Naive thymus-derived CD8-positive, alpha-beta T cell (primary cell): Measurements from ENCODE around the gene PLK3. TPM values are rescaled to one million over a fixed set of nuclear protein-coding genes. Genes with fewer than 3 reads are reported as not detected.
"Not testable (repeated sequence)": the region's sequence is repeated elsewhere in the genome, so short reads cannot be mapped to it uniquely, and the experiment has no call there.

Experiments used
- ATAC-seq, 2 donors: fragments of 150-1000 bp; cut with Tn5 transposase in 1 of 2; sonication (Bioruptor Pico), chemical (Tn5 transposase) in 1 of 2; 1 replicate in 1 of 2; 2 replicates in 1 of 2; pipeline ENCODE4 v1.10.0; 2021; ENCODE audit warnings: mild to moderate bottlenecking in 2 of 2, moderate library complexity in 2 of 2
- POLR2A ChIA-PET: fragments of 350-600 bp; sonication (Branson Sonifier 250); formaldehyde crosslinking; loops from one replicate; lab custom pipeline; 2021; ENCODE audit warnings: antibody characterized with exemption; lab: Charles Lee
- DNase-seq, 10 donors: peaks; one replicate each; pipeline versions ENCODE4 v3.0.0 to v3.0.0-alpha.2; 2020 to 2022
- H3K27ac Mint-ChIP-seq, 10 donors: one replicate each; pipeline ENCODE4 v1.8.0; 2020 to 2022; ENCODE audit warnings: mild to moderate bottlenecking in 10 of 10, mixed read lengths in 10 of 10, moderate library complexity in 4 of 10, inconsistent platforms in 1 of 10
- H3K27me3 Mint-ChIP-seq, 5 donors: one replicate each; pipeline ENCODE4 v1.8.0; 2021 to 2022; ENCODE audit warnings: mixed read lengths in 5 of 5
- H3K36me3 Mint-ChIP-seq, 3 donors: one replicate each; pipeline ENCODE4 v1.8.0; 2020 to 2022; ENCODE audit warnings: mixed read lengths in 3 of 3, mild to moderate bottlenecking in 2 of 3, inconsistent platforms in 1 of 3
- H3K4me1 Mint-ChIP-seq, 4 donors: one replicate each; pipeline ENCODE4 v1.8.0; 2021 to 2022; ENCODE audit warnings: mixed read lengths in 4 of 4
- H3K4me3 Mint-ChIP-seq, 10 donors: one replicate each; pipeline ENCODE4 v1.8.0; 2020 to 2022; ENCODE audit warnings: mild to moderate bottlenecking in 10 of 10, mixed read lengths in 10 of 10, moderate library complexity in 6 of 10, inconsistent platforms in 1 of 10
- H3K9me3 Mint-ChIP-seq, 9 donors: one replicate each; pipeline ENCODE4 v1.8.0; 2020 to 2022; ENCODE audit warnings: mixed read lengths in 9 of 9, mild to moderate bottlenecking in 3 of 9, inconsistent platforms in 1 of 9, moderate library complexity in 1 of 9
- polyA plus RNA-seq, 3 donors: library from polyadenylated mRNA; unstranded; fragments of 300-500 nt; fragmentation: Illumina TruSeq; gene quantifications; one replicate each; pipeline ENCODE4 v1.2.3, GENCODE V29; 2021
- total RNA-seq, 8 experiments: library from RNA in 2 of 8; stranded (reverse) in 2 of 8; gene quantifications; one replicate each; pipeline ENCODE4 v1.2.3 and lab custom pipeline; 2021 to 2026

The PLK3 gene
- total and polyA plus RNA-seq, 5 experiments from 2014 or later: 14.3 to 140 (median 36.0) TPM

GRCh38 chr1:44824392-44824791 lies 24.2 kb downstream of the PLK3 start:
- POLR2A ChIA-PET: interaction anchor here (8.4 kb wide), 1 partner anchor 20 kb away, joined by 590 read pairs; the partner anchor contains the start of genes BTBD19, DYNLT4 and PLK3
- H3K9me3 Mint-ChIP-seq, H3K27me3 Mint-ChIP-seq, H3K36me3 Mint-ChIP-seq, H3K27ac Mint-ChIP-seq, H3K4me3 Mint-ChIP-seq, ATAC-seq: not testable (repeated sequence)
- peaks cover 13 to 24% (median 20%) of the 10 kb centered on the region in 4 donors for H3K4me1 Mint-ChIP-seq
- peak in 1 of 10 donors; percentile 3 for DNase-seq

- Mint-ChIP-seq H3K4me1 (peaks cover 0 to 2% (median 1%) of the 10 kb centered on the region in 4 donors), H3K27me3 (no peaks in the 10 kb centered on the region), H3K9me3 (no peaks in the 10 kb centered on the region), H3K27ac (no peak overlapping the region), H3K36me3 (no peaks in the 10 kb centered on the region), H3K4me3 (no peak overlapping the region)
- ATAC-seq (no peak), DNase-seq (peak in 1 of 10 donors; percentile 50)
- POLR2A ChIA-PET: interaction anchor here (0.6 to 2.8 kb wide), 6 partner anchors 9 to 146 kb away, joined by 3 to 18 read pairs (median 4); partner anchors contain the start of genes BEST4, BTBD19 and PLK3
Observed at GRCh38 chr1:44826375-44827196, 26.4 kb downstream of the PLK3 start.

GRCh38 chr1:44827197-44828002 lies 27.2 kb downstream of the PLK3 start:
- Mint-ChIP-seq H3K9me3 (no peaks in the 10 kb centered on the region), H3K4me3 (no peak overlapping the region), H3K36me3 (no peaks in the 10 kb centered on the region), H3K4me1 (peaks cover 0 to 1% (median under 1%) of the 10 kb centered on the region in 4 donors), H3K27me3 (no peaks in the 10 kb centered on the region), H3K27ac (peak overlapping the region in 1 of 10 donors; percentile 17)
- ATAC-seq (no peak), DNase-seq (peak in 1 of 10 donors; percentile 45)
- POLR2A ChIA-PET: interaction anchor here (0.6 to 2.8 kb wide), 5 partner anchors 18 to 97 kb away, joined by 3 to 18 read pairs (median 5); partner anchors contain the start of genes BTBD19, PLK3 and RNU5D-1

- Mint-ChIP-seq H3K27ac (peak overlapping the region in 3 of 10 donors; percentile 17 to 85 (median 52)), H3K27me3 (no peaks in the 10 kb centered on the region), H3K9me3 (no peaks in the 10 kb centered on the region), H3K4me1 (peaks cover 0 to 1% (median 1%) of the 10 kb centered on the region in 4 donors), H3K4me3 (no peak overlapping the region), H3K36me3 (no peaks in the 10 kb centered on the region)
- ATAC-seq (no peak), DNase-seq (peak in 1 of 10 donors; percentile 54)
- POLR2A ChIA-PET: interaction anchor here (0.6 to 2.8 kb wide), 4 partner anchors 19 to 97 kb away, joined by 3 to 18 read pairs (median 5); partner anchors contain the start of genes PLK3 and RNU5D-1
Observed at GRCh38 chr1:44828003-44828651, 27.9 kb downstream of the PLK3 start.

GRCh38 chr1:44828841-44829440 lies 28.8 kb downstream of the PLK3 start:
- POLR2A ChIA-PET: interaction anchor here (0.7 to 2.0 kb wide), 4 partner anchors 9 to 53 kb away, joined by 3 to 8 read pairs (median 4); partner anchors contain the start of gene RPS8
- H3K36me3 Mint-ChIP-seq: no peaks in the 10 kb centered on the region
- DNase-seq (peak in 1 of 10 donors; percentile 62), ATAC-seq (no peak)
- no peaks in the 10 kb centered on the region for H3K9me3 Mint-ChIP-seq
- no peaks in the 10 kb centered on the region for H3K27me3 Mint-ChIP-seq
- no peak overlapping the region for H3K27ac Mint-ChIP-seq
- H3K4me3 Mint-ChIP-seq: no peak overlapping the region
- peaks cover 0 to 3% (median 1%) of the 10 kb centered on the region in 4 donors for H3K4me1 Mint-ChIP-seq

- peak in 1 of 10 donors; percentile 35 for DNase-seq
- H3K27ac Mint-ChIP-seq: no peak overlapping the region
- H3K9me3 Mint-ChIP-seq: no peaks in the 10 kb centered on the region
Observed at GRCh38 chr1:44829506-44830384, 29.6 kb downstream of the PLK3 start.

GRCh38 chr1:44830900-44831304 lies 30.7 kb downstream of the PLK3 start:
- Mint-ChIP-seq H3K4me3 (no peak overlapping the region), H3K27ac (no peak overlapping the region), H3K9me3 (no peaks in the 10 kb centered on the region), H3K36me3 (no peaks in the 10 kb centered on the region), H3K27me3 (peaks cover 0 to under 1% (median 0%) of the 10 kb centered on the region in 5 donors), H3K4me1 (peaks cover 5 to 8% (median 6%) of the 10 kb centered on the region in 4 donors)
- ATAC-seq (no peak), DNase-seq (peak in 1 of 10 donors; percentile 59)
- POLR2A ChIA-PET: interaction anchor here (0.6 to 2.2 kb wide), 8 partner anchors 9 to 167 kb away, joined by 3 to 11 read pairs (median 4); partner anchors contain the start of genes BTBD19 and PLK3

More at GRCh38 chr1:44829506-44830384, 29.6 kb downstream of the PLK3 start:
- POLR2A ChIA-PET: interaction anchor here (0.6 to 2.2 kb wide), 8 partner anchors 7 to 143 kb away, joined by 3 to 11 read pairs (median 4); partner anchors contain the start of genes BTBD19, PLK3 and RPS8
- Mint-ChIP-seq H3K36me3 (no peaks in the 10 kb centered on the region), H3K27me3 (no peaks in the 10 kb centered on the region), H3K4me1 (peaks cover 0 to 3% (median 1%) of the 10 kb centered on the region in 4 donors), H3K4me3 (no peak overlapping the region)
- no peak for ATAC-seq

GRCh38 chr1:44831516-44831915 lies 31.3 kb downstream of the PLK3 start:
- H3K4me3 Mint-ChIP-seq: no peak overlapping the region
- POLR2A ChIA-PET: interaction anchor here (0.9 to 2.2 kb wide), 3 partner anchors 12 to 100 kb away, joined by 3 to 11 read pairs (median 4); partner anchors contain the start of gene PLK3
- ATAC-seq (no peak), DNase-seq (peak in 1 of 10 donors; percentile 44)
- peak overlapping the region in 1 of 10 donors; percentile 27 for H3K27ac Mint-ChIP-seq
- H3K36me3 Mint-ChIP-seq: no peaks in the 10 kb centered on the region
- peaks cover 7 to 11% (median 8%) of the 10 kb centered on the region in 4 donors for H3K4me1 Mint-ChIP-seq
- no peaks in the 10 kb centered on the region for H3K9me3 Mint-ChIP-seq
- H3K27me3 Mint-ChIP-seq: peaks cover 0 to 2% (median 0%) of the 10 kb centered on the region in 5 donors

- no peaks in the 10 kb centered on the region for H3K36me3 Mint-ChIP-seq
- H3K27me3 Mint-ChIP-seq: peaks cover 0 to 3% (median 0%) of the 10 kb centered on the region in 5 donors
- peak in 1 of 10 donors; percentile 41 for DNase-seq
- peak overlapping the region in 3 of 10 donors; percentile 27 to 70 (median 57) for H3K27ac Mint-ChIP-seq
- peaks cover 7 to 11% (median 9%) of the 10 kb centered on the region in 4 donors for H3K4me1 Mint-ChIP-seq
- H3K4me3 Mint-ChIP-seq: no peak overlapping the region
- no peaks in the 10 kb centered on the region for H3K9me3 Mint-ChIP-seq
- POLR2A ChIA-PET: interaction anchor here (0.6 to 1.2 kb wide), 2 partner anchors 101 to 610 kb away, joined by 3 read pairs; no protein-coding TSS in a partner anchor
- no peak for ATAC-seq
Observed at GRCh38 chr1:44832056-44832705, 32.0 kb downstream of the PLK3 start.

- Mint-ChIP-seq H3K27ac (peak overlapping the region in 1 of 10 donors; percentile 32), H3K4me1 (peaks cover 7 to 11% (median 9%) of the 10 kb centered on the region in 4 donors), H3K4me3 (no peak overlapping the region), H3K9me3 (no peaks in the 10 kb centered on the region), H3K36me3 (no peaks in the 10 kb centered on the region), H3K27me3 (peaks cover 0 to 3% (median 0%) of the 10 kb centered on the region in 5 donors)
- POLR2A ChIA-PET: interaction anchor here (0.9 to 2.7 kb wide), 3 partner anchors 13 to 34 kb away, joined by 3 to 19 read pairs (median 17); partner anchors contain the start of gene PLK3
- ATAC-seq: no peak
- peak in 1 of 10 donors; percentile 8 for DNase-seq
Observed at GRCh38 chr1:44834328-44834727, 34.2 kb downstream of the PLK3 start.
